CD4-positive, CD25-positive, alpha-beta regulatory T cell (primary cell): ENCODE data around the gene CD28. TPM values are rescaled to one million over a fixed set of nuclear protein-coding genes. Genes with fewer than 3 reads are reported as not detected.

ENCODE experiments used
- ATAC-seq, 2 donors: fragments of 150-1000 bp; cut with Tn5 transposase; one replicate each; pipeline ENCODE4 v1.10.0; 2021; ENCODE audit warnings: low read depth in 2 of 2, moderate number of reproducible peaks in 2 of 2, moderate library complexity in 1 of 2
- DNase-seq, 3 donors: peaks; one replicate each; pipeline versions ENCODE4 v3.0.0 to v3.0.0-alpha.2; 2012 to 2022; ENCODE audit warnings: mixed read lengths in 1 of 3
- H3K27ac ChIP-seq: one replicate; pipeline ENCODE4 v1.7.0; 2013; ENCODE audit warnings: mild to moderate bottlenecking, low read length; ENCODE audit not compliant: insufficient read depth, poor library complexity, severe bottlenecking
- H3K27me3 ChIP-seq: one replicate; pipeline ENCODE4 v1.7.0; 2013; ENCODE audit warnings: low read length; ENCODE audit not compliant: control insufficient read depth, insufficient read depth
- H3K36me3 ChIP-seq: one replicate; pipeline ENCODE4 v1.7.0; 2013; ENCODE audit warnings: mild to moderate bottlenecking, low read length, moderate library complexity; ENCODE audit not compliant: control insufficient read depth, insufficient read depth
- H3K4me1 ChIP-seq: 2 replicates; pipeline ENCODE4 v1.7.0; 2013; ENCODE audit warnings: mild to moderate bottlenecking, low read length; ENCODE audit not compliant: insufficient read depth, control insufficient read depth, poor library complexity, severe bottlenecking
- H3K4me3 ChIP-seq: one replicate; pipeline ENCODE4 v1.7.0; 2013; ENCODE audit warnings: low read depth, mild to moderate bottlenecking, low read length, moderate library complexity
- H3K9me3 ChIP-seq, 2 experiments: 1 replicate in 1 of 2; 2 replicates in 1 of 2; pipeline ENCODE4 v1.7.0; 2013; ENCODE audit warnings: low read length in 2 of 2, mild to moderate bottlenecking in 1 of 2, moderate library complexity in 1 of 2; ENCODE audit not compliant: control insufficient read depth in 2 of 2
- H3K27ac Mint-ChIP-seq, 3 donors: one replicate each; pipeline ENCODE4 v1.8.0; 2020 to 2022; ENCODE audit warnings: mild to moderate bottlenecking in 3 of 3, mixed read lengths in 3 of 3, moderate library complexity in 2 of 3
- H3K27me3 Mint-ChIP-seq: one replicate; pipeline ENCODE4 v1.8.0; 2022; ENCODE audit warnings: mild to moderate bottlenecking, mixed read lengths
- H3K36me3 Mint-ChIP-seq: one replicate; pipeline ENCODE4 v1.8.0; 2020; ENCODE audit warnings: mixed read lengths
- H3K4me1 Mint-ChIP-seq, 4 donors: one replicate each; pipeline ENCODE4 v1.8.0; 2020 to 2022; ENCODE audit warnings: mixed read lengths in 4 of 4, mild to moderate bottlenecking in 1 of 4
- H3K4me3 Mint-ChIP-seq, 4 donors: one replicate each; pipeline ENCODE4 v1.8.0; 2020 to 2022; ENCODE audit warnings: mild to moderate bottlenecking in 4 of 4, mixed read lengths in 4 of 4, moderate library complexity in 3 of 4
- H3K9me3 Mint-ChIP-seq, 7 donors: one replicate each; pipeline ENCODE4 v1.8.0; 2020 to 2022; ENCODE audit warnings: mixed read lengths in 7 of 7, mild to moderate bottlenecking in 3 of 7, moderate library complexity in 2 of 7
- polyA plus RNA-seq, 4 donors: library from polyadenylated mRNA; unstranded; fragments of 300-500 nt; fragmentation: Illumina TruSeq; gene quantifications; one replicate each; pipeline ENCODE4 v1.2.3, GENCODE V29; 2021
- total RNA-seq: library from RNA; stranded (reverse); gene quantifications from one replicate; pipeline ENCODE4 v1.2.3, GENCODE V29; 2022

CD28 gene
- total and polyA plus RNA-seq, 5 donors from 2014 or later: 92.6 to 235 (median 143) TPM

DNA sequence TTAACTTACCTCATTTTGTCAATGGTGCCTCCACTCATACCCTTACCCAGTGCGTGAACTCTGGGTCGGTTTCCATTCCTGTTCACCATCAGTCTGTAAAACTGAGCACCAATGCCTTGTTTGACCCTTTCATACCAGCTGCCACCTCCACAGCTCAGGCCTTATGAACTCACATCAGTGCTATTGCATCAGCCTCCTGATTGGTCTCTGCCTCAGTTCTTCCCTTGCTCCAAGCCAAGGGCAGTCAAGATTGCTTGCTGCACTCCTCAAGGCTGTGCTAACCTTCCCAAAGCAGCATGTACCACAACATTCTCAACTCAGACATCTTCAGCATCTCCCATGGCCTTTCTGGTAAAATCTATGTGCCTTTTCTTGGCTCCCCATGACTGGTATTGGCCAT lies 9.3 kb downstream of the CD28 start:
- H3K9me3 Mint-ChIP-seq: peaks cover 0 to 5% (median 0%) of the 10 kb centered on the region in 7 donors
- H3K27me3 Mint-ChIP-seq: peaks cover 4% of the 10 kb centered on the region
- Histone ChIP-seq H3K9me3 (no peaks in the 10 kb centered on the region), H3K27me3 (no peaks in the 10 kb centered on the region), H3K27ac (peak overlapping the region; percentile 83), H3K4me3 (peak overlapping the region; percentile 98), H3K36me3 (peaks cover 45% of the 10 kb centered on the region), H3K4me1 (peaks cover 98% of the 10 kb centered on the region)
- DNase-seq: no peak
- H3K36me3 Mint-ChIP-seq: peaks cover 59% of the 10 kb centered on the region
- peak overlapping the region; percentile 68 to 95 (median 78) for H3K4me3 Mint-ChIP-seq
- no peak for ATAC-seq
- peaks cover 50 to 98% (median 83%) of the 10 kb centered on the region in 4 donors for H3K4me1 Mint-ChIP-seq
- peak overlapping the region; percentile 81 to 96 (median 88) for H3K27ac Mint-ChIP-seq

DNA sequence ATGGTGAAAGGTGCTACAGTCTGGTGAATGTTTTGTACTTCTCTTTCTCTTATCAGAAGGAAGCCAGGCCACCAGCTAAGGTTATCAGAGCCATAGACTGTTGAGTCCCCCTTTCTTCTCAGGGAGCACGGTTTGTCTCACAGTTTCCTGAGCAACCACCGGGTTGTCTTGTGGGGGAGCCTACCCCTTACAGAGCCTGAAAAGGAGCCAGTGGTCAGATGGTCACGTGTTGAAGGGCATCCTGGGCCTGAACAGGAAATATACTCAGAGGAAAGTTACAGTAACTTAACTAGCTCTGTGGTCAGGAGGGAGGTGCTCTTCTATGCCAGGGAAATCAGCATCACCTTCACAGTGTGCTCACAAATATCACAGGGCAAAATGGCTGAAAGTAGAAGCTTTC lies 11.6 kb downstream of the CD28 start:
- H3K4me3 Mint-ChIP-seq: peak overlapping the region; percentile 75 to 86 (median 86)
- peaks cover 0 to 5% (median 0%) of the 10 kb centered on the region in 7 donors for H3K9me3 Mint-ChIP-seq
- Histone ChIP-seq H3K4me3 (peak overlapping the region; percentile 77), H3K36me3 (peaks cover 25% of the 10 kb centered on the region), H3K4me1 (peaks cover 98% of the 10 kb centered on the region), H3K9me3 (no peaks in the 10 kb centered on the region), H3K27me3 (no peaks in the 10 kb centered on the region), H3K27ac (peak overlapping the region; percentile 83)
- H3K27ac Mint-ChIP-seq: peak overlapping the region; percentile 96 to 99 (median 96)
- peaks cover 59% of the 10 kb centered on the region for H3K36me3 Mint-ChIP-seq
- ATAC-seq: peak; percentile 47 to 48
- peak; percentile 52 to 86 (median 62) for DNase-seq
- peaks cover 4% of the 10 kb centered on the region for H3K27me3 Mint-ChIP-seq
- H3K4me1 Mint-ChIP-seq: peaks cover 55 to 98% (median 88%) of the 10 kb centered on the region in 4 donors

DNA sequence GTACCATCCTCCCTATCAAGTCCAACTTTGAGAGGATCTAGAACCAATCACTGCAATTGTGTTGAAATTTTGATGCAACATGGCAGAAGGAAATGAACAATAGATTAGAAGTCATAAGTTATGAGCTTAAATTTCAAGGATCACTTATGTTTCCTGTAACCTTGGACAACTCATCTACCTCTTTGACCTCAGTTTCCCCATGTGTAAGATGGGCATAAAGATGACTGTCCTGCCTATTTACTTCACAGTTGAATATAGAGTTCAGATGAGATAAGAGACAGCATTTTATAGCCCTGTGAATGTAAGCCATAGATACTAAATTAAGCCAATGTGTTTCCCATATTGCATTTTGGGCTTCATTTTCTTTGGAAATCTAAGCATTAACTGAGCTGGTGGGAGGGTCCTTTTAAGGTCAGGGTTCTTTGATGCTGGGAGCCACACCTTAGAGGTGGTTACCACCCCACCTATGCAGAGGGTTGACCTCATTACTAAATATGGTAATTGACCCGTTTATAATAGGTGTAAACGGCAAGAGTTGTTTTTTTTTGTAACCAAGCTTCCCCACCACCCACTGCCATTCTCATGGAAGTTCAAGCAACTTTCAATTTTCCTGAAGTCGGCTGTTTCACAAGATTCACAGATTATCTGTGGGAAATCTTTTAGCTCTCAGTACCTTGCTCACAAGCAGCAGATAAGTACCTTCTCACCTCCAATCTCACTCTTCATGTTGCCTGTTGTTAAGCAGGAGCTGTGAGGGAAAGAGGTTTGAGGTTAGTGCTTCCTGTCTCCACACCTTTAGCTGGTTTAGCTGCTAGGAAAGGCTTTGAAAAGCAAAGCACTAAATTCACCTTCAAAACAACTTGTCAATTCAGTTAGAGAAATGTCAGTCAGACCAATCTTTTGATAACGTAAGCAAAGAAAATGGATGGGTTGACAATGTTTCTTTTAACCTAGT lies 13.3 kb downstream of the CD28 start:
- Histone ChIP-seq H3K4me3 (peak overlapping the region; percentile 77), H3K27me3 (no peaks in the 10 kb centered on the region), H3K36me3 (peaks cover 22% of the 10 kb centered on the region), H3K27ac (peak overlapping the region; percentile 83), H3K9me3 (no peaks in the 10 kb centered on the region), H3K4me1 (peaks cover 95% of the 10 kb centered on the region)
- peaks cover 4% of the 10 kb centered on the region for H3K27me3 Mint-ChIP-seq
- H3K27ac Mint-ChIP-seq: peak overlapping the region; percentile 91 to 99 (median 96)
- H3K9me3 Mint-ChIP-seq: peaks cover 0 to 9% (median 0%) of the 10 kb centered on the region in 7 donors
- peak; percentile 20 to 90 (median 79) for DNase-seq
- ATAC-seq: peak; percentile 53 to 58
- H3K36me3 Mint-ChIP-seq: peaks cover 53% of the 10 kb centered on the region
- H3K4me1 Mint-ChIP-seq: peaks cover 42 to 96% (median 84%) of the 10 kb centered on the region in 4 donors
- H3K4me3 Mint-ChIP-seq: peak overlapping the region; percentile 75 to 86 (median 83)

DNA sequence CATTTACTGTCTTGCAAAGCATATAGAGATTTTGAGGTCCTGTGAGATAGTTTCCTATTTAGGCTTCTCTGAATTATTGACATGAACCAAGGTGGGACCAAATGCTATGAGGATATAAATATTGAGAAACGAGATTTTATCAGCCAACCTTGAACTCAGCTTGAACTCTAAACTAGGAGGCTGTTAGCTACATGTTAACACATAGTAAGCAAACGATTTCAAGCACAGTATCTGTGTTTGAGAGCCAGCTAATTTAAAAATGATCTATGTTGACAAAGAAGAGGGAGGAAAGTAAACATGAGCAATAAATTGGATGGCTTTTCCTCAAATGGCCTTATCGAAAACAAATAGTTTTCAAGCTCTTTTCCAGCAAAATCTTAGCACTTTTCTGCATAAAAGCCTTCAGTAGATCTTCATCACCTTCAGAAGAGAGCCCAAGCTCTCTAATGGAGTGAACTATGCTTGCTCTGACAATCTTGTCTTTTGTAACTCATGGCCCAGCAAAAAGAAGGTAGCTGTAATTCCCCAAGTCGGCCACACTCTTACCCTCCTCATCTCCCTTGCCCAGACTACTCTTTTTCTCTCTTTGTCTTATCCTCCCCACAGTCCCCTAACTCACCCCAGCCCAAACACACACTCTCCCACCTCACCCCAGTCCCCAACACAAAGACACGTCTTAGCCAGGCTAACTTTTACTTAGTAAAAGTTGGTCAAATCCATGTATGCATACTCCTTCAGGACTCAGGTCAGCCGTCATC lies 14.7 kb downstream of the CD28 start:
- peaks cover 0 to 9% (median 0%) of the 10 kb centered on the region in 7 donors for H3K9me3 Mint-ChIP-seq
- peaks cover 43% of the 10 kb centered on the region for H3K36me3 Mint-ChIP-seq
- peak overlapping the region; percentile 91 to 99 (median 96) for H3K27ac Mint-ChIP-seq
- Histone ChIP-seq H3K4me3 (peak overlapping the region; percentile 77), H3K27ac (peak overlapping the region; percentile 83), H3K36me3 (peaks cover 14% of the 10 kb centered on the region), H3K27me3 (no peaks in the 10 kb centered on the region), H3K9me3 (no peaks in the 10 kb centered on the region), H3K4me1 (peaks cover 96% of the 10 kb centered on the region)
- peaks cover 39 to 97% (median 84%) of the 10 kb centered on the region in 4 donors for H3K4me1 Mint-ChIP-seq
- H3K27me3 Mint-ChIP-seq: peaks cover 4% of the 10 kb centered on the region
- ATAC-seq (peak; percentile 34 to 47), DNase-seq (peak in 2 of 3 donors; percentile 56 to 72)
- peak overlapping the region; percentile 75 to 86 (median 83) for H3K4me3 Mint-ChIP-seq

DNA sequence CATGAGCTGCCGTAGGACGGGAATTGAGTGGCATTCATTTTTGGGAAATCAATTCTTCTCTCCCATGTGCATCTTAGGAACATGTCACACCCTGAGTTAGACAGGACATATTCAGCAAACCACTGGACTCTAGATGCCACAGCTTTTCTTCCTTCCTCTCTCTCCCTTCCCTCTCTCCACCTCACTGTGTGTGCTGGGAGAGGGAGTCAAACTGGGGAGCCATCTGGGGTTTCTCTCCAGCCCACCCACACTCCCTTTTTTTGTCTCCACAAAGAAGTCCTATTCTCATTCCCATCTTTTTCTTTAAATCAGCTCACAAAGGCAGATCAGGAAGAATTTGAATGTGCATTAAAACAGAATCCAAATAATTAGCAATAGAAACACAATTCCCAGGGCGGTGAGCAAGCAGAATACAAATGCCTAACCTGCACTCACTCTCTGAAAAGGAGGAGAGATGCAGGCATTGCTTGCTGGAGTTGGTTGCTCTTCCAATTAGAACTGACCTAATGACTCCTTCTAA lies 15.4 kb downstream of the CD28 start:
- Histone ChIP-seq H3K36me3 (peaks cover 14% of the 10 kb centered on the region), H3K9me3 (no peaks in the 10 kb centered on the region), H3K27me3 (no peaks in the 10 kb centered on the region), H3K4me1 (peaks cover 95% of the 10 kb centered on the region), H3K4me3 (peak overlapping the region; percentile 77), H3K27ac (peak overlapping the region; percentile 83)
- Mint-ChIP-seq H3K4me3 (peak overlapping the region; percentile 75 to 86 (median 83)), H3K9me3 (peaks cover 0 to 9% (median 0%) of the 10 kb centered on the region in 7 donors), H3K4me1 (peaks cover 39 to 98% (median 86%) of the 10 kb centered on the region in 4 donors), H3K27me3 (peaks cover 4% of the 10 kb centered on the region), H3K36me3 (peaks cover 46% of the 10 kb centered on the region), H3K27ac (peak overlapping the region; percentile 91 to 99 (median 96))
- no peak for DNase-seq
- no peak for ATAC-seq

DNA sequence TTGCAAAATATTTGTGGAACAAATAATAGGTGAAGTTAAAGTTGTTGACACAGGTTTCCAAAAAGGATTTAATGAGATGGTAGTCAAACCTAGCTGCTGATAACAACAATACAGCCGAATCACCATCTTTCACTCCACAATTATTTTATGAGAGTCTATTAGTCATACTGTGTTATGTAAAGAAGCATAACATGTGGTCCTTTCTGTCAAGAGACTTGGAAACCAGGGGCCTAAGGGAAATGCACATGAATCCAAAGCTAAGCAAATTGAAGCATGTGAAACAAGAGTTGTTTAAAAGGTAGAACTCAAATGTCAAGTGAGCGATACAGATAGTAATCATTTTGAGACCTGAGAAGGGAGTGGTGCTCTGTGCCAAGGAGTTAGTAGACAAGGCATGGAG lies 16.0 kb downstream of the CD28 start:
- H3K9me3 ChIP-seq: no peaks in the 10 kb centered on the region
- Mint-ChIP-seq H3K27ac (peak overlapping the region; percentile 91 to 99 (median 96)), H3K9me3 (peaks cover 0 to 6% (median 0%) of the 10 kb centered on the region in 7 donors), H3K4me1 (peaks cover 37 to 97% (median 84%) of the 10 kb centered on the region in 4 donors), H3K4me3 (peak overlapping the region; percentile 4 to 85 (median 78)), H3K27me3 (peaks cover 4% of the 10 kb centered on the region), H3K36me3 (peaks cover 47% of the 10 kb centered on the region)
- ATAC-seq (no peak), DNase-seq (no peak)
- H3K27me3 ChIP-seq: no peaks in the 10 kb centered on the region
- peaks cover 89% of the 10 kb centered on the region for H3K4me1 ChIP-seq
- H3K4me3 ChIP-seq: peak overlapping the region; percentile 77
- H3K27ac ChIP-seq: peak overlapping the region; percentile 83
- H3K36me3 ChIP-seq: peaks cover 16% of the 10 kb centered on the region

DNA sequence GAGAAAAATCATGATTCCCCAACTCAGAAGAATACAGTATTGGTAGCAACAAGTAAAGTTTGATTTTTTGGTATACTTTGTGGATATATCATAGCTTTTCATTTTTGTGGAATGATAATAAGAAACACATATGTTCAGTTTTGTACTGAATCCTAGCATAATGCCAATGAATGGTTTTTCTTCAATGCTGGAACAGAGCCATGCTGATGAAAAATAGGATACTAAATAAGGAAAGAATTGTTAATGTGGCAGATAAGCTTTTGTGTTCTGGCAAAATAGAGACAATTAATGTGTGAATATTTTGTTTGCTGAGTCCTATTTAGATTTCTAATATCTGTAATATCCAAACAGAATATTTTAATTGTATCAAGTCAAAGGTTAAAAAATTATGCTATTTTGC lies 21.9 kb downstream of the CD28 start:
- Mint-ChIP-seq H3K4me3 (peak overlapping the region in 2 of 4 donors; percentile 22 to 31), H3K4me1 (peaks cover 35 to 94% (median 81%) of the 10 kb centered on the region in 4 donors), H3K9me3 (peaks cover 0 to 4% (median 0%) of the 10 kb centered on the region in 7 donors), H3K27me3 (no peaks in the 10 kb centered on the region), H3K27ac (peak overlapping the region in 2 of 3 donors; percentile 43 to 65), H3K36me3 (peaks cover 62% of the 10 kb centered on the region)
- Histone ChIP-seq H3K27ac (peak overlapping the region; percentile 42), H3K36me3 (peaks cover 65% of the 10 kb centered on the region), H3K4me3 (peak overlapping the region; percentile 13), H3K27me3 (no peaks in the 10 kb centered on the region), H3K4me1 (peaks cover 82% of the 10 kb centered on the region), H3K9me3 (no peaks in the 10 kb centered on the region)
- DNase-seq (no peak), ATAC-seq (no peak)
